ENCODE measurements around the gene ITIH3. TPM values are rescaled to one million over a fixed set of nuclear protein-coding genes. Genes with fewer than 3 reads are reported as not detected.

ITIH3 gene
- total and polyA plus RNA-seq, 10 of the 15 experiments (the other 5 are each of a cell fraction or from before 2014, with no cell fraction given), result 0.07 to 0.17 (median 0.15) TPM; not detected in 7

DNA sequence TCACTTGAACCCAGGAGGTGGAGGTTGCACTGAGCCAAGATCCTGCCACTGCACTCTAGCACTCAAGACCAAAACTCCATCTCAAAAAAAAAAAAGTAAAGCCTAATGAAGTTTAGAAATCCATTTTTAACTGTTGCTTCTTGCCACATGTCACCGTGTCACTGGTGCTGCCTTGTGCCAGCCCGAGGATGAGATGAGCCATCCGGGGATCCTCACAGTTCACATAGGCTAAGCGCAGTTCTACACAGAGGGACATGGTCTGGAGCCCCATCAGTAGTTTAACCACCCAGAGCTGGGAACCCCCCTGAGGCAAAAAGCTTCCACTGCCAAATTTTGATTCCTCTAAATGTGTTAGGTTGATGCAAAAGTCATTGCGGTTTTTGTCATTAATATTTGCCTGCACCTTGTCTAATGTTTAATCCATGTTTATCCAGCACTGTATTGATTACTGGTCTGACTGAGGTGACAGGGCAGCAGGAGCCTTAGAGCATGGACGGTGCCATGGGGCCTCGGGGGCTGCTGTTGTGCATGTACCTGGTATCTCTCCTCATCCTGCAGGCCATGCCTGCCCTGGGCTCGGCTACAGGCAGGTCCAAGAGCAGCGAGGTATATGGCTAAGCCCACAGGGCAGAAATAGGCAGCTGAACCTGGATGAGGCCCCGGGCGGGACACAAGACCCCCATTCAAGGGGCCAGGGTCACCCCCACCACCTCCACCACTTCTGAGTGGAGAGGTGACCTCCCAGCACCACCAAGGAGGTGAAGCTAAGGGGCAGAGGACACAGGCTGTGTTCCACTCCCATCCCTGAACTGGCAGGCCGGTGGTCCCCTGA, 17.3 kb upstream of the ITIH3 start, which contains the start of gene ITIH1:
ITIH1 (plus strand) TSS at position 473 of the 832 bp plus-strand sequence; CDS start at position 490, 17 bp downstream.
- no peaks in the 10 kb centered on the region; a peak in 1 of 4 replicates for H3K27me3 ChIP-seq (replicated peaks in 1 of 2; ENCODE audit: control insufficient read depth in 2 of 2, insufficient read depth in 2 of 2, low read length in 1 of 2)
- ChIA-PET SMC1A (ENCODE audit: uncharacterized antibody, unreplicated experiment) (interaction anchor here (0.9 to 1.1 kb wide), 2 partner anchors 14 to 318 kb away, joined by 3 read pairs; no protein-coding TSS in a partner anchor), POLR2A (interaction anchor here (0.7 to 0.8 kb wide), 2 partner anchors 35 to 265 kb away, joined by 3 to 4 read pairs; no protein-coding TSS in a partner anchor), CTCF (no interaction called here), RAD21 (ENCODE audit: unreplicated experiment) (no interaction called here)
- intact Hi-C loops (cut with micrococcal nuclease; ENCODE audit: unreplicated experiment) (no loop called here), in situ Hi-C loops (cut with MboI) (no loop called here)
- no peaks in the 10 kb centered on the region for H3K79me2 ChIP-seq (ENCODE audit: control insufficient read depth, insufficient read depth, low read length)
- H3K36me3 ChIP-seq (ENCODE audit: control insufficient read depth in 2 of 2, insufficient read depth in 2 of 2, low read length in 1 of 2), result no peaks in the 10 kb centered on the region
- H3K9ac ChIP-seq (ENCODE audit: control insufficient read depth, insufficient read depth, low read length), result no peak within 1 kb of the TSS
- peaks cover 11% of the 10 kb centered on the region for H3K4me1 ChIP-seq (ENCODE audit: control insufficient read depth, insufficient read depth, low read length)
- no peak within 1 kb of the TSS for H2AFZ ChIP-seq (ENCODE audit: control insufficient read depth, low read depth, low read length)
- DNase-seq (ENCODE audit: low read depth, low spot score) (no peak), ATAC-seq (no peak), FAIRE-seq (no peak)
- H3K4me2 ChIP-seq (ENCODE audit: control insufficient read depth, insufficient read depth), result no peak within 1 kb of the TSS
- 77% methylated on average over 12 of the region's 12 CpGs for WGBS (ENCODE audit: insufficient coverage, insufficient replicate concordance, low lambda C conversion rate, missing lambda C conversion rate)
- H4K20me1 ChIP-seq (ENCODE audit: control insufficient read depth, insufficient read depth), result no peaks in the 10 kb centered on the region
- no peaks in the 10 kb centered on the region for H3K9me3 ChIP-seq (replicated peaks; ENCODE audit: control insufficient read depth, insufficient read depth, low read length)
- no TSS peak for BruUV-seq (replicated peaks)
- TF ChIP-seq NFXL1 (IDR thresholded peaks at IDR 0.05; ENCODE audit: borderline replicate concordance), result no peak
- no peak for TF ChIP-seq SPI1 (IDR thresholded peaks at IDR 0.05; ENCODE audit: borderline replicate concordance, insufficient read depth, low read depth, low read length)
- TF ChIP-seq, protein P1, sequence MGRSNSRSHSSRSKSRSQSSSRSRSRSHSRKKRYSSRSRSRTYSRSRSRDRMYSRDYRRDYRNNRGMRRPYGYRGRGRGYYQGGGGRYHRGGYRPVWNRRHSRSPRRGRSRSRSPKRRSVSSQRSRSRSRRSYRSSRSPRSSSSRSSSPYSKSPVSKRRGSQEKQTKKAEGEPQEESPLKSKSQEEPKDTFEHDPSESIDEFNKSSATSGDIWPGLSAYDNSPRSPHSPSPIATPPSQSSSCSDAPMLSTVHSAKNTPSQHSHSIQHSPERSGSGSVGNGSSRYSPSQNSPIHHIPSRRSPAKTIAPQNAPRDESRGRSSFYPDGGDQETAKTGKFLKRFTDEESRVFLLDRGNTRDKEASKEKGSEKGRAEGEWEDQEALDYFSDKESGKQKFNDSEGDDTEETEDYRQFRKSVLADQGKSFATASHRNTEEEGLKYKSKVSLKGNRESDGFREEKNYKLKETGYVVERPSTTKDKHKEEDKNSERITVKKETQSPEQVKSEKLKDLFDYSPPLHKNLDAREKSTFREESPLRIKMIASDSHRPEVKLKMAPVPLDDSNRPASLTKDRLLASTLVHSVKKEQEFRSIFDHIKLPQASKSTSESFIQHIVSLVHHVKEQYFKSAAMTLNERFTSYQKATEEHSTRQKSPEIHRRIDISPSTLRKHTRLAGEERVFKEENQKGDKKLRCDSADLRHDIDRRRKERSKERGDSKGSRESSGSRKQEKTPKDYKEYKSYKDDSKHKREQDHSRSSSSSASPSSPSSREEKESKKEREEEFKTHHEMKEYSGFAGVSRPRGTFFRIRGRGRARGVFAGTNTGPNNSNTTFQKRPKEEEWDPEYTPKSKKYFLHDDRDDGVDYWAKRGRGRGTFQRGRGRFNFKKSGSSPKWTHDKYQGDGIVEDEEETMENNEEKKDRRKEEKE (IDR thresholded peaks at IDR 0.05), result no peak
- TF ChIP-seq ZNF622 (IDR thresholded peaks at IDR 0.05), result no peak
- TF ChIP-seq ZZZ3 (IDR thresholded peaks at IDR 0.05; ENCODE audit: control insufficient read depth, insufficient read length, low read depth), result no peak
- TF ChIP-seq KAT2A (conservative IDR thresholded peaks at IDR 0.05; ENCODE audit: control insufficient read depth, low read depth, low read length), result no peak
- H3K4me3 ChIP-seq, result no peak within 1 kb of the TSS
- no peak within 1 kb of the TSS for H3K27ac ChIP-seq (ENCODE audit: control insufficient read depth, insufficient read depth)
